ENCODE results near the gene KIAA1958. TPM values are rescaled to one million over a fixed set of nuclear protein-coding genes. Genes with fewer than 3 reads are reported as not detected.

The KIAA1958 gene
- total RNA-seq, 1 donor, result 2.5 TPM

- Histone ChIP-seq H3K4me2 (ENCODE audit: insufficient read depth, low read length) (no peak overlapping the region), H3K4me1 (ENCODE audit: insufficient read depth, low read length) (peaks cover 12% of the 10 kb centered on the region), H3K4me3 (ENCODE audit: insufficient read depth, low read length) (no peak overlapping the region), H3K36me3 (ENCODE audit: insufficient read depth, low read length) (no peaks in the 10 kb centered on the region), H3K27ac (ENCODE audit: low read depth, low read length) (no peak overlapping the region), H2AFZ (ENCODE audit: low read length) (no peak overlapping the region), H4K20me1 (ENCODE audit: insufficient read depth, low read length) (no peaks in the 10 kb centered on the region), H3K9me3 (ENCODE audit: low read depth, low read length) (no peaks in the 10 kb centered on the region), H3K27me3 (ENCODE audit: insufficient read depth, low read length) (no peaks in the 10 kb centered on the region), H3K79me2 (ENCODE audit: insufficient read depth, low read length) (no peaks in the 10 kb centered on the region)
- DNase-seq (ENCODE audit: insufficient read length, low spot score, missing footprints), result no peak
- TF ChIP-seq CTCF (IDR thresholded peaks at IDR 0.05; ENCODE audit: extremely low read depth, low read depth, low read length), result no peak
Measured at GRCh38 chr9:112599732-112600131, 113.1 kb downstream of the KIAA1958 start.

- no peak overlapping the region for H3K4me3 ChIP-seq (ENCODE audit: insufficient read depth, low read length)
- H4K20me1 ChIP-seq (ENCODE audit: insufficient read depth, low read length), result no peaks in the 10 kb centered on the region
- no peaks in the 10 kb centered on the region for H3K36me3 ChIP-seq (ENCODE audit: insufficient read depth, low read length)
- H3K4me2 ChIP-seq (ENCODE audit: insufficient read depth, low read length), result peak overlapping the region; percentile 61
- no peak overlapping the region for H2AFZ ChIP-seq (ENCODE audit: low read length)
- DNase-seq (ENCODE audit: insufficient read length, low spot score, missing footprints), result peak; percentile 44
- H3K27me3 ChIP-seq (ENCODE audit: insufficient read depth, low read length), result no peaks in the 10 kb centered on the region
- no peak overlapping the region for H3K27ac ChIP-seq (ENCODE audit: low read depth, low read length)
- no peaks in the 10 kb centered on the region for H3K9me3 ChIP-seq (ENCODE audit: low read depth, low read length)
- no peak for TF ChIP-seq CTCF (IDR thresholded peaks at IDR 0.05; ENCODE audit: extremely low read depth, low read depth, low read length)
- H3K79me2 ChIP-seq (ENCODE audit: insufficient read depth, low read length), result no peaks in the 10 kb centered on the region
- peaks cover 12% of the 10 kb centered on the region for H3K4me1 ChIP-seq (ENCODE audit: insufficient read depth, low read length)
Measured at GRCh38 chr9:112601636-112602035, 115.0 kb downstream of the KIAA1958 start.

GRCh38 chr9:112604790-112605189 lies 118.2 kb downstream of the KIAA1958 start:
- H3K9me3 ChIP-seq (ENCODE audit: low read depth, low read length), result no peaks in the 10 kb centered on the region
- H3K4me3 ChIP-seq (ENCODE audit: insufficient read depth, low read length), result no peak overlapping the region
- no peak for DNase-seq (ENCODE audit: insufficient read length, low spot score, missing footprints)
- no peak overlapping the region for H3K27ac ChIP-seq (ENCODE audit: low read depth, low read length)
- no peak overlapping the region for H2AFZ ChIP-seq (ENCODE audit: low read length)
- H4K20me1 ChIP-seq (ENCODE audit: insufficient read depth, low read length), result no peaks in the 10 kb centered on the region
- H3K36me3 ChIP-seq (ENCODE audit: insufficient read depth, low read length), result no peaks in the 10 kb centered on the region
- TF ChIP-seq CTCF (IDR thresholded peaks at IDR 0.05; ENCODE audit: extremely low read depth, low read depth, low read length), result no peak
- H3K27me3 ChIP-seq (ENCODE audit: insufficient read depth, low read length), result no peaks in the 10 kb centered on the region
- peaks cover 12% of the 10 kb centered on the region for H3K4me1 ChIP-seq (ENCODE audit: insufficient read depth, low read length)
- H3K79me2 ChIP-seq (ENCODE audit: insufficient read depth, low read length), result no peaks in the 10 kb centered on the region
- H3K4me2 ChIP-seq (ENCODE audit: insufficient read depth, low read length), result no peak overlapping the region

- Histone ChIP-seq H3K27me3 (ENCODE audit: insufficient read depth, low read length) (no peaks in the 10 kb centered on the region), H3K79me2 (ENCODE audit: insufficient read depth, low read length) (no peaks in the 10 kb centered on the region), H3K4me2 (ENCODE audit: insufficient read depth, low read length) (no peak overlapping the region), H3K4me1 (ENCODE audit: insufficient read depth, low read length) (peaks cover 12% of the 10 kb centered on the region), H3K4me3 (ENCODE audit: insufficient read depth, low read length) (no peak overlapping the region), H2AFZ (ENCODE audit: low read length) (no peak overlapping the region), H3K27ac (ENCODE audit: low read depth, low read length) (no peak overlapping the region), H3K36me3 (ENCODE audit: insufficient read depth, low read length) (no peaks in the 10 kb centered on the region), H4K20me1 (ENCODE audit: insufficient read depth, low read length) (no peaks in the 10 kb centered on the region), H3K9me3 (ENCODE audit: low read depth, low read length) (no peaks in the 10 kb centered on the region)
- no peak for DNase-seq (ENCODE audit: insufficient read length, low spot score, missing footprints)
- TF ChIP-seq CTCF (IDR thresholded peaks at IDR 0.05; ENCODE audit: extremely low read depth, low read depth, low read length), result no peak
Measured at GRCh38 chr9:112605518-112605917, 118.9 kb downstream of the KIAA1958 start.

Measured in osteoblast (primary cell).